ENCODE results near the gene SYS1. TPM values are rescaled to one million over a fixed set of nuclear protein-coding genes. Genes with fewer than 3 reads are reported as not detected.

Gene SYS1
- total RNA-seq, 4 donors from 2014 or later: 29.3 to 55.3 (median 34.7) TPM

DNA sequence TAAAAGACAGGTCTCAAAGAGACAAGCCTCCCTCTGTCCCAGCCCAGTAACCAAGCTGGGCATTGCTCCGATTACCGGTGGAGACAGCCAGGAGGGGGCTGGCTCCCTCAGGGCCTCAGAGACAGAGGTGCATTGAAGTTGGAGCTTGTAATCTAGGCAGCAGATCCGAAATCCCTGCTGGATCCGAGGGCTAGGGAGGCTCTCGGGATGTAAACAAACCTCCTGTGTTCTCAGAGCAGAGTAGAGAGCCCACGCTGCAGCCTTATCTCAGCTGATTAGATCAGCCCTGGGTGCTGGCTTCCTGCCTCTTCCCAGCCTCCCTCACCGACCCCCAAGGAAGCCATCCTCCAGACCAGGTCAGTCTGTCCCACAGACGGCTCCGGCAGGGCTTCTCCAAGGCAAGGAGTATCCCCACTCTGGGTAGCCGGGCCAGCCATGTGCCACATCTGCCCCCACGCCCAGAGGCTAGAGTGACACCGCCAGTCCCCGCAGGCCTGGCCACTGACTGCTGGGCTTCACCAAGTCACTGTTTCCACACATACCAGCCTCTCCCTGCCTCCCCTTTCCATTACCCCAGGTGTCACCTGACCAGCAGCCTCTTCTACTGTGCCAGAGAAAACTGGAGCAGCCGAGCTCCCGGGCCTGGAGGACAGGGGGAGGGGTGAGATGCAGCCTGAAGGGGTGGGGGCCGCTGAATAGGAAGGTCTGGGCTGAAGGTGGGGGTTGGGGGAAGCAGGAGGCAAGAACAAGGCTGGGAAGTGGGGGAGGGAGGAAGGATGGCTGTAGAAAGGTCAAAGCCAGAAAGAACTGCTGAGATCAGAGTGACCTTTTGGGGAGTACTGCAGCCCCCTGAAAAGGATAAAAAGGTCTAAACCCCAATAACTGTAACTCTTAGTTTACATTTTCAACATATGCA is 20.8 kb upstream of the SYS1 start:
- TF ChIP-seq POLR2A (IDR thresholded peaks at IDR 0.05): peak in 1 of 2 donors; percentile 24
- TF ChIP-seq EP300 (IDR thresholded peaks at IDR 0.05): no peak
- peak; percentile 58 for TF ChIP-seq POLR2AphosphoS5 (IDR thresholded peaks at IDR 0.05)
- TF ChIP-seq, protein P1, sequence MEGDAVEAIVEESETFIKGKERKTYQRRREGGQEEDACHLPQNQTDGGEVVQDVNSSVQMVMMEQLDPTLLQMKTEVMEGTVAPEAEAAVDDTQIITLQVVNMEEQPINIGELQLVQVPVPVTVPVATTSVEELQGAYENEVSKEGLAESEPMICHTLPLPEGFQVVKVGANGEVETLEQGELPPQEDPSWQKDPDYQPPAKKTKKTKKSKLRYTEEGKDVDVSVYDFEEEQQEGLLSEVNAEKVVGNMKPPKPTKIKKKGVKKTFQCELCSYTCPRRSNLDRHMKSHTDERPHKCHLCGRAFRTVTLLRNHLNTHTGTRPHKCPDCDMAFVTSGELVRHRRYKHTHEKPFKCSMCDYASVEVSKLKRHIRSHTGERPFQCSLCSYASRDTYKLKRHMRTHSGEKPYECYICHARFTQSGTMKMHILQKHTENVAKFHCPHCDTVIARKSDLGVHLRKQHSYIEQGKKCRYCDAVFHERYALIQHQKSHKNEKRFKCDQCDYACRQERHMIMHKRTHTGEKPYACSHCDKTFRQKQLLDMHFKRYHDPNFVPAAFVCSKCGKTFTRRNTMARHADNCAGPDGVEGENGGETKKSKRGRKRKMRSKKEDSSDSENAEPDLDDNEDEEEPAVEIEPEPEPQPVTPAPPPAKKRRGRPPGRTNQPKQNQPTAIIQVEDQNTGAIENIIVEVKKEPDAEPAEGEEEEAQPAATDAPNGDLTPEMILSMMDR (IDR thresholded peaks at IDR 0.05): no peak
- no peaks in the 10 kb centered on the region for H3K27me3 ChIP-seq

DNA sequence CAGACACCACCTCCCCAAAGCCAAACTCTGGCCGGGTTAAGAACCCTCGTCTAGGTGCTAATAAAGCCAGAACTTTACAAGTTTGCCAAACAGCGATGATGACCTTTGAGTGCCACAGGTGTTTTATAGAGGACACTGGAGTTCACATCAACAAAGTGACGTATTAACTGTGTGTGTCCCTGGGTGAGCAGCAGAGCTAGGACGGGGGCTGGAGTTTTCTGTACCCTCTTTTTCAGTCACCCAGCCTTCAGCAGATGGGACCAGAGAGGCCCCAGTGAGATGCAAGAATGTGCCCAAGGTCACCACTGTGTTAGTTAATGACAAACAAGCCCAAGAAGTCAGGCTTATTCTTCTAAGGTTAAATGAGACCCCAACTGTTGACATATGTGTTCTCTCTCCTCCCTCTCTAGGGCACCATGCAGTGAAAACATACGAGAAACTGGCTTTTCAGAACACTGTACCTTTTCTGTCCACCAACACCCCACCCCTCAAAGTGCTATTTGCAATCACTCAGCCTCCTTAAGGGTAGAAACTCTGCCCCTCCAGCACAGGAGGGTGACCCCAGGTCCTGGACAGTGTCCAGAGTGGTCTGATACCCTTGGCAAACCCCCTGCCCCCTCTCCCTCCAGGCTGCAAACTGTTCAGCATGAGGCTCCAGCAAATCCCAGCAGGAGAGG is 20.0 kb upstream of the SYS1 start:
- peak overlapping the region; percentile 85 to 96 (median 95) for H3K27ac ChIP-seq
- H3K27me3 ChIP-seq: no peaks in the 10 kb centered on the region
- H3K36me3 ChIP-seq: no peaks in the 10 kb centered on the region
- peak overlapping the region in 1 of 2 donors; percentile 80 for H3K4me3 ChIP-seq
- WGBS, 2 donors (ENCODE audit: low coverage in 1 of 2): 28 to 60% methylated on average over 2 of the region's 6 CpGs
- TF ChIP-seq EP300 (IDR thresholded peaks at IDR 0.05) (no peak), POLR2A (IDR thresholded peaks at IDR 0.05) (no peak), POLR2AphosphoS5 (IDR thresholded peaks at IDR 0.05) (no peak)
- TF ChIP-seq, protein P1 (IDR thresholded peaks at IDR 0.05): no peak
- peaks cover 15 to 95% (median 76%) of the 10 kb centered on the region in 3 donors for H3K4me1 ChIP-seq
- no peak for ATAC-seq
- no peaks in the 10 kb centered on the region for H3K9me3 ChIP-seq

More for the DNA sequence above, 20.8 kb upstream of the SYS1 start:
- H3K4me1 ChIP-seq: peaks cover 16 to 100% (median 83%) of the 10 kb centered on the region in 3 donors
- peak; percentile 58 for ATAC-seq
- H3K27ac ChIP-seq: peak overlapping the region; percentile 85 to 96 (median 95)
- no peaks in the 10 kb centered on the region for H3K9me3 ChIP-seq
- no peaks in the 10 kb centered on the region for H3K36me3 ChIP-seq
- H3K4me3 ChIP-seq: peak overlapping the region; percentile 1 to 80
- WGBS, 2 donors (ENCODE audit: low coverage in 1 of 2): 6% methylated on average over 3 of the region's 16 CpGs; no CpG with 5 or more reads in 1 of the 2 donors

- no peaks in the 10 kb centered on the region for H3K36me3 ChIP-seq
- ATAC-seq: no peak
- peaks cover 9 to 92% (median 71%) of the 10 kb centered on the region in 3 donors for H3K4me1 ChIP-seq
- no peaks in the 10 kb centered on the region for H3K9me3 ChIP-seq
- no peaks in the 10 kb centered on the region for H3K27me3 ChIP-seq
- peak overlapping the region; percentile 85 to 96 (median 95) for H3K27ac ChIP-seq
- WGBS, 2 donors (ENCODE audit: low coverage in 1 of 2): 20 to 60% methylated on average over 1 to 4 of the region's 6 CpGs
- no peak for TF ChIP-seq POLR2A (IDR thresholded peaks at IDR 0.05)
- no peak for TF ChIP-seq POLR2AphosphoS5 (IDR thresholded peaks at IDR 0.05)
- TF ChIP-seq, protein P1 (IDR thresholded peaks at IDR 0.05): no peak
- no peak for TF ChIP-seq EP300 (IDR thresholded peaks at IDR 0.05)
- H3K4me3 ChIP-seq: peak overlapping the region in 1 of 2 donors; percentile 80
These were observed 19.3 kb upstream of the SYS1 start for GRCh38 chr20:45343532-45344167.

DNA sequence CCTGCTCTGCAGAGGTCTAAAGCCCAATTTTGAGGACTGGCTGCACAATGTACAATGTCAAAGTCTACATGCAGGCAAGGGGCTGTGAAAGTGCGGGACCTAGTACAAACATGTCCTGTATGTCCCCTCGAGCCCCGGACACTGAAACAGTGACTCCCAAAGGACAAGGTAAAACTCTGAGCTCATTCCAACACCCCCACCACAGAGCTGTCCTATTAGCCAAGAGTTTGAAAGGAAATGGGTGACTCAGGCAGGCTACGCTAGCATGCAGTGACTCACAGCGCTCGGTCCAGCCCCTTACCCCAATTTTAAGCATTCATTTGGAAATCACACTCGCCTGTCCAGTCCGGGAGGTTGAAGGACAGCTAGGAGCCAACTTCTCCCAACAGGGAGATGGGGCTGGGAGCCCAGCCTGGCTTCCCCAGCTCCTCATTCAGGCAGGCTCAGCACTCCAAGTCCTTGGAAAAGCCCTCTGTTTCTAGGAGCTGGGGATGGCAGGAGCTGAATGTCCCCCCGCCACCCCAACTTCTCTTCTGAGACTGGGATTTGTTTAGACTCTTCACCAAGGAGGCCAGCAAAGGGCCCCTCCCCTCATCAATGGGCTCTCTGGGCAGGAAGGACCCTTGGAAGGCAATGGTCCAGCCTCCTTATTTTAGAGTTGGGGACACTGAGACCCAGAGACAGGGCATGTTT is 18.6 kb upstream of the SYS1 start:
- Histone ChIP-seq H3K4me3 (peak overlapping the region in 1 of 2 donors; percentile 80), H3K27me3 (no peaks in the 10 kb centered on the region), H3K36me3 (no peaks in the 10 kb centered on the region), H3K9me3 (no peaks in the 10 kb centered on the region), H3K4me1 (peaks cover 5 to 92% (median 65%) of the 10 kb centered on the region in 3 donors), H3K27ac (peak overlapping the region; percentile 85 to 96 (median 95))
- ATAC-seq: peak; percentile 80
- 0% methylated on average over 1 to 4 of the region's 9 CpGs for WGBS, 2 donors (ENCODE audit: low coverage in 1 of 2)
- TF ChIP-seq, protein P1 (IDR thresholded peaks at IDR 0.05): peak in 1 of 4 experiments; percentile 2
- peak in 1 of 2 donors; percentile 31 for TF ChIP-seq POLR2A (IDR thresholded peaks at IDR 0.05)
- TF ChIP-seq POLR2AphosphoS5 (IDR thresholded peaks at IDR 0.05): peak; percentile 87
- no peak for TF ChIP-seq EP300 (IDR thresholded peaks at IDR 0.05)
